Cortex of kidney (tissue), 1 donor: ENCODE results near the gene NGB.
"Not testable (repeated sequence)": the region's sequence is repeated elsewhere in the genome, so short reads cannot be mapped to it uniquely, and the experiment has no call there.

ENCODE experiments used
- DNase-seq: peaks from one replicate; lab custom pipeline; 2025; lab: John Stamatoyannopoulos, UW

Gene NGB

DNA sequence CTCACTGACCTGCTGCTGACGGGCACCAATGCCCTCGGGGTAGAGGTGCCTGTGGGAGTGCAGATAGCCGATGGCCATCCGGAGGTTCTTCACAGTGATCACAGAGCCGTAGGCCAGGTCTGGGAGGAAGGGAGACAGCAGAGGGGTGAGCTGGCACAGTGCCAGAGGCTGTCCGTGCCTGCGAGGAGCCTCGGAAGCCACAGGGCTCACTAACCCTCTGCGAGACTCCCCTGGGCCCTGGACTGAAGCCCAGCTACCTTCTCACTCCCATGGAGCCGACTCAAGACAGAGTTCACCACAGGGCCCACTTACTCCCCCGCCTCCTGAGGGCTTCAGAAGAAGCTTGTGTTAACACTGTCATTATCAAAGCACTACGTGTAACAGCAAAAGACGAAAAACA lies 25.1 kb upstream of the NGB start:
- DNase-seq = no peak

DNA sequence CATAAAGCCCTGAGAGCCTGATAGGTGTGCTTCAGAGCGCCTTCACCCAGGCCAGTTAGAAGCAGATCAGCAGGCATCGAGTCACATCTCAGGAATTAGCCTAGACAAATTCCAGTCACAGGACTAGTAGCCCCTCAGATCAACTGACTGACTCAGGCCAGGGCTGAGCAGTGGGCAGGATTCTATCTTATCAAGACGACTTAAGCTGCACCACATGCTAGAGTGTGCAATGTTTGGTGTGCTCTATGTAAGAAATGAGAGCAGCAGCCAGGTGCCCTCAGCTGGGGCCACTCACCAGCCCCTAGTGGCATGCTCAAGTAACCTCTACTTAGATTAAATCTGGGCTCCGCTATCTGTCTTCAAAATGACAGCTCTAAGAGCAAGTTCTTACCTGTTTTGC lies 19.7 kb upstream of the NGB start:
- DNase-seq = no peak

- DNase-seq = no peak
These were observed 15.6 kb upstream of the NGB start for GRCh38 chr14:77286576-77286975.

DNA sequence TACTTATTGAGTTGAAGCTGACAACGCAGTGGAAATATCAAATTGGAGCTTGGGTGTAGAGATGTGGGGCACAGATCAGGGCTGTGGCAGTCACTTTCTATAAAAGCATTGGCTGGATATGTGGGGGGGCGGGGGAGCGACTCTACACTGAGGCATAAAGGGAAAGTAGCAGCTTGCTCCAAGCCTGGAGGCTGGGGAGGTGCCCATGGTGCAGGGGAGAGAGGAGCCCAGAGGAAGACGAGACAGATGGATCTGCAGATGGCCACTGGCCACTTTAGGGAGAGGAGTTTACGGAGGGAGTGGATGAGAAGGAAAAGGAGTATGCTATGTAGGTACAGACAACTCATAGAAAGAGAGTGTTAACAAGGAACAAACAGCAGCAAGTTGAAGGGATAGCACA lies 13.5 kb upstream of the NGB start:
- DNase-seq = no peak

DNA sequence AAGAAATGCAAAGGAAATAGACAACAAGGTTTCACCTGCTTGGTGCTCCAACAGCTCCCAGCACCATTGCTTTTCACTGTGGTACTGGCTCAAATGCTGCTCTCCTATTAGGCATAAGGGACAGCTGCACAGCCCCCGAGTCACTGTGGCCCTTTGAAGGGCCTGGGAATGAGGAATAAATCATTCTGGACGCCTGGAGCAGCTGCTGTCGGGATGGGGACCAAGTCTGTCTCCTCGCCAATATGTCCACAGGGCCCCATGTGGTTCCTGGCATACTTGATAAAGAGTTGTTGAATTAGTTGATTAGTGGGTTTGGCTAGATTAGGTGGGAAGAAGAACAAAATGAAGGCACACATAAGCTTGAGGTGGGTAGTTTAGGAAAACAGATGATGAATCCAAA lies 13.1 kb upstream of the NGB start:
- DNase-seq = no peak

DNA sequence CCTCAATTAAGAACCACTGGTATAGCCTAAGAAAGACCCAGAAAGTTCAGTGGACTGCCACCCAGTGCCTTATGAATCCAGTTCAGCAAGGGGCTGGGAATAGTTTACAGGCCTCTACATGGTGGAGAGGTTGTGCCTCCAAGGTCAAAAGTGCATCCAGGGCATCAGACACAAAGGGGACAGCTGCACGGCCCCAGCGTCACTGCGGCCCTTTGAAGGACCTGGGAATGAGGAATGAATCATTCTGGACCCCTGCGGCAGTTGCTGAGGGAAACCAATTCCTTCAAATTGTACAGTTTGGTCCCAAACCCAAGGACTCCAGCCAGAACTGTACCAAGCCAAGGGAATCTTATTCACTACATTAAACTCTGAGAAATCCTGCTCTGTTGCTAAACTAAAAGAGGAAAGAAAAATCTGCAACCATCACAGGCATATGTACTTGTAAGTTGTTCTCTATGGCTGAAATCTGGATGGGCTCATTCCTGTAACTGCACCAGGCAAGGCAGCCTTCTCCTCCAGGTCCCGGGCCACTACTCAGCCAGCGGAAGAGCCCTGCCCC lies 10.9 kb upstream of the NGB start:
- no peak for DNase-seq

- DNase-seq = not testable (repeated sequence)
These were observed 9.9 kb upstream of the NGB start for GRCh38 chr14:77280921-77281320.

GRCh38 chr14:77279719-77280118 lies 8.7 kb upstream of the NGB start:
- no peak for DNase-seq

DNA sequence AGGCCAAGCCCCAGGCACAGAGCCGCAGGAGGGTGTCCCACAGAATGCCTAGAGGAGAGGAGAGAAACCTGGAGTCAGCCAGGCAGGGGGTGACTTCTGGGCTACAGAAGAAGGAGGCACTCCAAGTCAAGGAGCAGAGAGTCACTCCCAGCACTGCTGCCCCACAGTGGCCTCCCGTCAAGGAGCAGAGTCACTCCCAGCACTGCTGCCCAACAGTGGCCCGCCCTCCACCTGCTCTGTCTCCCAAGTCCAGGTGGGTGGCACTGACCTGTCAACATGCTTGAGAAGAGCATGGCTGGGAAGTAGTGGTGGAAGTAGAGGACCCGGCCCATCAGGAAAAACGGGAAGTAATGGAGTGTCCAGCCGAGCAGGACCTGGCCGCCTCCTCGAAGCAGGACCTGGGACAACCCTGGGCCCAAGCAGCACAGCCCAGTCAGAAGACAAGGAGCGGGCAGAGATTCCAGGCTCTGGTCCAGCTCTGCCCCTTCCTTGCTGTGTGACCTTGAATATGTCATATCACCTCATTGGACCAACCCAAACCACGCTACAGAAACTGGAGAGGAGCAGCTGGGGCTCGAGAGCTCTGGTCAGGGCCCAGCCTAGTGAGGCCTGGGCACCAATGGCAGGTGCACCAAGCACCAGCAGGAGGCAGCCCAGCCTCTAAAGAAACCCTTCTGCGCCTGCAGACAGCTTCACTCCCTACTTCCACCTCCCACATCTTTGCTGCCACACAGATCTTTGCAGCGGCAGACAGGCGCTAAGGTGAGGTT lies 7.6 kb upstream of the NGB start:
- DNase-seq = no peak

DNA sequence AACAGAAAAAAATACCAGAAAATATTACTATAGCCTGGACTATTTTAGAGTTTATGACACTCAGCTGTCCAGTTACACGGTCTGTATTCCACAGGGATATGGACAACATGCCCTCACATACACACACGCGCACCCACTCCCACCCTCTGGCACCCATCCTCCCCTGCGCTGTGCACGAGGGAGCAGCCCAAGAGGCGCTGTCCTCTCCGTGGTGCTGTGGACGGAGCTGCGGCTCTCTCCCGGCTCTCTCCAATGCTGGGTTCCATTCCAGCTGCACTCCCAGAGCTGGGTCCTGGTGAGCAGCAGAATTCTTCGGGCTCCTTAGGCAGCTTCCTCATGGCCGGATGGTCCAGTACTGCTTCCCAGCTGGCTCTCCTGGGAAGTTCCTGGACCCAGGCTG lies 6.0 kb upstream of the NGB start:
- no peak for DNase-seq

- no peak for DNase-seq
These were observed 5.4 kb upstream of the NGB start for GRCh38 chr14:77276295-77276935.

GRCh38 chr14:77275601-77276017 lies 4.6 kb upstream of the NGB start:
- DNase-seq = no peak

DNA sequence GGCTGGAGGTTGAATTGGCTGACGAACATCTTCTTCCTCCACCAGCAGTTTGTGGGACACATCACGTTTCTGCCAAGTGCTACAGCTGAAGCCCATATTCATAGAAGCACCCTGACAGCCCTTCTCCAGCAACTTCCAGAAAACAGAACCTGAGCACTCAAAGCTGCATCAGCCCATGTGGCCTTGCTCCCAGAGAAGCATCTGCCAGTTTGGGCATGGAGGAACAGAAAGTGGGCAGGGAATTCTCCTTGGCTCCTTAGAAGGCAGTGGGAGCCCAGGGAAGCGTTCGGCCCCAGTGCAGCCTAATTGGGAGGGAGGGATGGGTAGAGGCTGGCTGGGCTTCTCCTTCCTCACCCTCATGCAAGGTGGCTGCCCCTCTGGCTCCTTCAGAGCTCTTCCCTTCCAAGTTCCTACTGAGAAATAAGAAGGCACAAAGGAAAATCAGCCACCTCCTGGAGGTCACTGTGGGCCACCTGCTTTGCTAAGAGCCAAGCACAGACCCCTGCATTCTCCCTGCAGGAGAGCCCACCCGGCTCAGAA lies 4.1 kb upstream of the NGB start:
- DNase-seq = no peak

DNA sequence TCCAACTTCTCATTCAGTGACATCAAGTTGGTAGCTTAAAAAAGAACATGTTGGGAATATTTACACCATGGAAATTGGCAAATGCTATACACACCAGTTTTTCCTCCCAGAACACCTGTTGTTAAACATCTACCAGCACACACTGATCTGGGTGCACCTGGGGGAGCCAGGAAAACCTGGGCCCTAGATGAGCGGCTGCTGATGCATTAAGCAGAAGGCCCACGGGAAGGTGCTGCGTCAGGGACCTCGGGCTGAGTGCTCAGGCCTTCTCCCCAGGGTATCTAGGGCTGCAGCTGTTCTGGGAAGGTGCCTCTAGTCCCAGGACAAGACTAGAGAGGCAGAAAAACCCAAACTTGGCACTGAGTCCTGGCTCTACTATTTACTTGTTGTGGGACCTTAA lies 2.8 kb upstream of the NGB start:
- no peak for DNase-seq

DNA sequence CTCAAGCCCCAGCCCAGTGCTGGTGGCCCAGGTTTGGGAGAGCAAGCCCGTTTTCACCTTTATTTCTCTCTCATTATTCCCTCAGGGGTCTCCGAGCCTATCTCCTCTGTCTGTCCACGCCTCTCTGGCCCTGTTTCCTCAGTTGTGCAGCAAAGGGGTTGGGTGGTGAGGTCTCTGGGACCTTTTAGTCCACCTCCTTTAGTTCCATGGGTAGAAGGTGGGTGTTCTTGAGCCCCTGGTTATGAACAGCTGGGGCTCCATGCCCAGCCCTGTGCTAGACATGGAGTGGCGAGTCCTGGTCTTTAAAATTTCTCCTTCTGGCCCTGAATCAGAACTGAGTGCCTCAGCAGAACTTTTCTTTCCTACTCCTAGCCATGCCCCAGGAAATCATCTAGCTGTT lies 1.3 kb upstream of the NGB start:
- DNase-seq = no peak

DNA sequence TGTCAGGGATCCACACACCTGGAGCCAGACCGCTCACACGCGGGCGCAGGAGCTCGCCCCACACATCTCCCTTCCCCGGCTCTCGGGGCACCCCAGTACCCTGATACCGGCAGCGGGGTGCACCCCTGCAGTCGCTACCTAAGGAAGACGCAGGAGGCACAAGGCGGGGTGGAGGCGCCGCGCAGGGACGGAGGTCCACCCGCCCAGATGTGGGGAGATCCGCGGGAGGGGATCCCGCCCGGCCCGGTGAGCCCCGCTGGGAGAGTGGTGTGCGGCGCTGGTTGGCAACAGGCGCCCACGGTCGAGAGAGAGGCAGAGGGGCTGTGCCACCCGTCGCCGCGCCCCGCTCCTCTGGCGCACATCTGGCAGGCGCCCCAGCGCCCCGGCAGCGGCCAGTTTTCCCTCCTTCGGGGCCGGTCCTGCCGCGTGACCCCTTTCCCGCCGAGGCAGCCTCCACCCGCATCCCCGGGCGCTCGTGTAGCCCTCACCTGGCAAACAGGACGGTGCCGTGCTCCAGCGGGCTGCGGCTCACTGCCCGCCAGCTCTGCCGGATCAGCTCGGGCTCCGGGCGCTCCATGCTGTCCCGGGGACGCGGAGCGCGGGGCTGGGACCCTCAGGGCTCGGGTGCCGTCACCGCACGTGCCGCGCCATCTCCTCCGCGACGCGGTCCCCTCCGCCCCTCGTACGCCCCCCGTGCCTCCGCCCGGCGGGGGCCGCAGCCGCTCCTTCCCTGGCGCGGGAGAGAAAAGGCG lies 469 bp downstream of the NGB start:
- no peak for DNase-seq

GRCh38 chr14:77268989-77269600 lies 1.9 kb downstream of the NGB start:
- DNase-seq = no peak

GRCh38 chr14:77267937-77268699 lies 2.9 kb downstream of the NGB start:
- no peak for DNase-seq

DNA sequence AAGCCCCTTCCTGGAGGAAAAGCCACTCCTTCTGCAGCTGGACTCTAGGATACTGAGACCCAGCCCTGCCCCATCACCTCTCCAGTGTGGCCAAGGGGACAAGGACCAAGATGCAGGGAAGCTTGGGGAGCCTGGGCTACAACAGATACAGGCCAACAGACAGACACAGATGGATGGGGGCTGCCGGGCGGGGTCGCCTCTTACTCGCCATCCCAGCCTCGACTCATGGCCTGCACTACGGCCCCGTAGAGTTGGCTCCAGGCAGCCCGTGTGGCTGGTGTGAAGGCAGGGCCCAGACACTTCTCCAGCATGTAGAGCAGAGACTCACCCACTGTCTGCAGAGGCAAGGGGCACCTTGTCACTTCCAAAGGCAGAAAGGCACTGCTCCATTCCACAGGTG lies 4.7 kb downstream of the NGB start:
- DNase-seq = no peak

- DNase-seq = no peak
These were observed 5.3 kb downstream of the NGB start for GRCh38 chr14:77265561-77266335.

DNA sequence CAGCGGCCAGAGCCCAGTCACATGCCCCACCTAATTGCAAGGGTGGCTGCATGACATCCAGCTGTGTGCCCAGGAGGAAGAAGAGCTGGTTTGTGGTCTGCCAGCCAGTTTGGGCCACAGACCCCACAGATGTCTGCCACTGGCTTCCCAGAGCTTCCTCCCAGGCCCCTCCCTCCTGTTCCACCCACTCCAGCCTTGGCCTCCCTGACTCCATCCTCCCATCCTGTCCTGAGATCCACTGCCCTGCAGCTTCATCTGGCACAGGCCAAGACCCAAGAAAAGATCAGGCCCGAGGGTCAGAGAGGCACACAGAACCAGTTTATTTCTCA lies 5.9 kb downstream of the NGB start:
- no peak for DNase-seq
